Thyroid gland (tissue), 4 donors: ENCODE measurements around the gene FBXL22. TPM values are rescaled to one million over a fixed set of nuclear protein-coding genes. Genes with fewer than 3 reads are reported as not detected.

Experiments
- DNase-seq, 2 donors: peaks; one replicate each; pipeline ENCODE4 v3.0.0-alpha.2; 2019
- H3K27ac ChIP-seq, 3 donors: fragments of 200-600 bp; sonication (generic); 1 replicate in 2 of 3; 2 replicates in 1 of 3; pipeline ENCODE4 v1.5.1; 2016 to 2019; ENCODE audit warnings: mild to moderate bottlenecking in 1 of 3, moderate library complexity in 1 of 3
- H3K27me3 ChIP-seq: fragments of 200-600 bp; sonication (generic); one replicate; pipeline ENCODE4 v1.5.1; 2019
- H3K36me3 ChIP-seq, 2 donors: fragments of 200-600 bp; sonication (generic); one replicate each; pipeline ENCODE4 v1.5.1; 2016 to 2019
- H3K4me1 ChIP-seq, 2 donors: fragments of 200-600 bp; sonication (generic); one replicate each; pipeline ENCODE4 v1.5.1; 2017 to 2019
- H3K4me3 ChIP-seq, 3 donors: fragments of 200-600 bp; sonication (generic); replicated peaks in 1 of 3; 1 replicate in 2 of 3; 2 replicates in 1 of 3; pipeline ENCODE4 v1.5.1; 2016; ENCODE audit warnings: mild to moderate bottlenecking in 1 of 3
- H3K9me3 ChIP-seq: fragments of 200-600 bp; sonication (generic); one replicate; pipeline ENCODE4 v1.5.1; 2017
- CTCF ChIP-seq, 6 experiments: fragments of 200-600 bp in 3 of 6; fragments of 450-650 bp in 3 of 6; sonication (generic) in 3 of 6; IDR thresholded peaks; one replicate each; pipeline ENCODE4 v1.5.1; 2016 to 2019; ENCODE audit warnings: antibody characterized with exemption in 6 of 6, mild to moderate bottlenecking in 2 of 6, inconsistent platforms in 1 of 6, moderate library complexity in 1 of 6
- POLR2A ChIP-seq, 2 donors: fragments of 450-650 bp; IDR thresholded peaks; one replicate each; pipeline ENCODE4 v1.6.1; 2017; ENCODE audit warnings: antibody characterized with exemption in 2 of 2, mild to moderate bottlenecking in 2 of 2, moderate library complexity in 1 of 2
- WGBS, 2 donors: methylation state at CpG; one replicate each; pipeline ENCODE4 v1.1.5; 2017; 5-methylcytosine and 5-hydroxymethylcytosine counted together
- intact Hi-C: fragments of 100-400 bp; cut with DNase I; formaldehyde crosslinking; loops from one replicate; pipeline ENCODE4 v1.15.1; 2023
- total RNA-seq, 4 donors: library from RNA; depleted of rRNA; stranded (reverse); fragments of >200 nt; gene quantifications; one replicate each; pipeline ENCODE4 v1.2.3, GENCODE V29; 2016

The FBXL22 gene
- total RNA-seq, result 1 to 10 TPM in 3 of 4 donors, under 1 TPM in 1; 0.92 to 3.8 (median 2.3) TPM

GRCh38 chr15:63597038-63597790, at the start of gene FBXL22:
Gene FBXL22 (plus strand): TSS chr15:63597387. CDS start chr15:63597393, 6 bp downstream.
- no peaks in the 10 kb centered on the region for H3K27me3 ChIP-seq
- peaks cover 32 to 61% of the 10 kb centered on the region in 2 donors for H3K4me1 ChIP-seq
- no peak within 1 kb of the TSS for H3K4me3 ChIP-seq
- H3K27ac ChIP-seq, result peak within 1 kb of the TSS; percentile 32 to 83 (median 54)
- H3K36me3 ChIP-seq, result no peaks in the 10 kb centered on the region
- TF ChIP-seq CTCF (IDR thresholded peaks at IDR 0.05), result no peak
- TF ChIP-seq POLR2A (IDR thresholded peaks at IDR 0.05), result no peak
- intact Hi-C loops, result loop anchor here (5.0 kb wide), 1 partner anchor 95 kb away; the partner anchor contains the start of gene USP3
- H3K9me3 ChIP-seq, result no peaks in the 10 kb centered on the region
- WGBS, 2 donors, result 54 to 55% methylated on average over 22 to 23 of the region's 23 CpGs
- DNase-seq, result peak in 1 of 2 donors; percentile 41

DNA sequence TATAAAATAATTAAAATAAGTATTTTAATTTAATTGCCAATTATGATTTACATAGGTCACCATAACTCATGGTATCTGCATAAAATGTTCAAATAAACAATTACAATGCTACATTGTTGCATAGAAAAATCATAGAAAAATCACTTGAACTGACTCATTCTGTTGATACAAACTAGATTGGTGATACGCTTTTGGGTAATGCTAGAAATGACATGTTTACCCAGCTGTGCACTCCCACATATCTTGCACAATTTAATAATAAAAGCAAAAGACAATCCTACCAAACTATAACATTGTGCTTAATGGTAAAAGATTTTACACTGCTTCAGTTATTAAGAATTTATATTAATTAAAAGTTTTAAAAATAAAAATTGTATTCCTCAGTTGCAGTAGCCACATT, 45.8 kb upstream of the FBXL22 start:
- Histone ChIP-seq H3K27ac (peak overlapping the region in 1 of 3 donors; percentile 91), H3K4me1 (peaks cover 26 to 30% of the 10 kb centered on the region in 2 donors), H3K27me3 (no peaks in the 10 kb centered on the region), H3K9me3 (no peaks in the 10 kb centered on the region), H3K36me3 (peaks cover 0 to 2% of the 10 kb centered on the region in 2 donors), H3K4me3 (no peak overlapping the region)
- WGBS, 2 donors, result 82 to 87% methylated on average over 1 of the region's 1 CpG
- intact Hi-C loops, result loop anchor here (10.0 kb wide), 1 partner anchor 47 kb away; the partner anchor contains the start of gene USP3
- no peak for DNase-seq
- TF ChIP-seq POLR2A (IDR thresholded peaks at IDR 0.05) (no peak), CTCF (IDR thresholded peaks at IDR 0.05) (no peak)

- peak in 1 of 2 donors; percentile 28 for TF ChIP-seq POLR2A (IDR thresholded peaks at IDR 0.05)
- no peak for TF ChIP-seq CTCF (IDR thresholded peaks at IDR 0.05)
- H3K27me3 ChIP-seq, result no peaks in the 10 kb centered on the region
- peaks cover 7 to 9% of the 10 kb centered on the region in 2 donors for H3K36me3 ChIP-seq
- intact Hi-C loops, result loop anchor here (10.0 kb wide), 1 partner anchor 49 kb away; the partner anchor contains the start of gene USP3
- H3K9me3 ChIP-seq, result no peaks in the 10 kb centered on the region
- H3K4me1 ChIP-seq, result peaks cover 26 to 30% of the 10 kb centered on the region in 2 donors
- H3K4me3 ChIP-seq, result no peak overlapping the region
- peak overlapping the region; percentile 83 to 96 (median 91) for H3K27ac ChIP-seq
- 6 to 10% methylated on average over 3 of the region's 3 CpGs for WGBS, 2 donors
- peak; percentile 67 for DNase-seq
These were observed 43.8 kb upstream of the FBXL22 start for GRCh38 chr15:63553388-63553791.

DNA sequence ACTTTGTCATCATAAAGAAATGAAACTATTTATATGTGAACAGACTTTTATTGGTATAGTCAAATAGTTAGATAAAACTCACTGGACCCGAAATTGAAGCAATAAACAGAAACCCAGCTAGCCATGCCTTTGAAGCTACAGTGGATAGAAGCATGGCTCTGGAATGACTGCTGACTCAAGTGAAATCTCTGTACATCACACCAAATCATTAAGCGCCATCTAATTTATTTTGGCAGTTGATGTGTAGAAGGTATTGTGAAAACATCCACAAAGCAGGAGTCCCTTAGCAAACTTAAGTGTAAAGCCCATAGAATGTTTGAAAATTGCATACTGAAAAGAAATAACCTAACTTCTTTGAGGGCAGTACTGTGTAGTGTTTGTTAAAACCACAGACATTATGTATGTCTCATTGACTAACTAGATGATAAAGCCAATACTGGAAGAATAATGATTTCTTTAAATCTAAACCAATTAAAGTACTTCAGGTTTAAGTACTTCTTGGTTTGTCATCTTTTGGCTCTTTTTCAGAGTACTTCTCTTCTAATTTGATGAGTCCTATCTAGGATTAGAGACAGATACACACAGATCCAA, 42.8 kb upstream of the FBXL22 start:
- intact Hi-C loops, result loop anchor here (10.0 kb wide), 1 partner anchor 50 kb away; the partner anchor contains the start of gene USP3
- Histone ChIP-seq H3K4me3 (no peak overlapping the region), H3K27ac (peak overlapping the region in 2 of 3 donors; percentile 83 to 91), H3K36me3 (peaks cover 7 to 9% of the 10 kb centered on the region in 2 donors), H3K4me1 (peaks cover 26 to 30% of the 10 kb centered on the region in 2 donors), H3K27me3 (no peaks in the 10 kb centered on the region), H3K9me3 (no peaks in the 10 kb centered on the region)
- DNase-seq, result no peak
- WGBS, 2 donors, result 94 to 96% methylated on average over 2 of the region's 2 CpGs
- no peak for TF ChIP-seq POLR2A (IDR thresholded peaks at IDR 0.05)
- TF ChIP-seq CTCF (IDR thresholded peaks at IDR 0.05), result no peak
